Measurements from ENCODE around the gene TIMM17A. TPM values are rescaled to one million over a fixed set of nuclear protein-coding genes. Genes with fewer than 3 reads are reported as not detected.

The TIMM17A gene
- total and polyA plus RNA-seq, 2 of the 8 experiments (the other 6 are each of a cell fraction or from before 2014, with no cell fraction given): 30.3 to 57.1 TPM

DNA sequence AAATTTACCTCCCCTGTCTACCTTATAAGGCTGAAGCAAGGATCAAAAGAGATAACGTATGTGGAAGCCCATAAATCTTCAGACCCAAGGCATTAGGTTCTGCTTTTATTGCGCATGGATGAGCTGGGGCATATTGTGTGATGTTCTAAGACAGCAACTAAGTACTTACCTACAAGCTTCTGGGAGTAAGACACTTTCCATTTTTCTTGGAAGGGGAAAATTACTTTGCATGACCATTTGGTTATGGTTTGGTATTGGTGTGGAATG is 30.1 kb upstream of the TIMM17A start:
- Histone ChIP-seq H2AK5ac (ENCODE audit: low read depth, low read length) (no peak overlapping the region), H2BK15ac (ENCODE audit: low read length) (no peak overlapping the region), H3K4me3 (ENCODE audit: extremely low read depth in 1 of 4, insufficient read depth in 2 of 4, low read depth in 3 of 4, low read length in 4 of 4) (no peak overlapping the region), H3K56ac (replicated peaks; ENCODE audit: insufficient read length, low read depth, low read length) (no peak overlapping the region), H4K91ac (replicated peaks; ENCODE audit: insufficient read length, low read length) (no peak overlapping the region), H2BK12ac (ENCODE audit: low read depth, low read length) (no peak overlapping the region), H3K36me3 (ENCODE audit: control insufficient read depth in 2 of 4, insufficient read depth in 4 of 4, low read length in 3 of 4) (no peaks in the 10 kb centered on the region), H3K79me2 (ENCODE audit: control insufficient read depth in 1 of 2, insufficient read depth in 2 of 2, low read length in 2 of 2) (no peaks in the 10 kb centered on the region), H4K20me1 (replicated peaks in 1 of 2; ENCODE audit: control insufficient read depth in 1 of 2, insufficient read depth in 2 of 2, low read length in 2 of 2) (no peaks in the 10 kb centered on the region), H3K23ac (ENCODE audit: insufficient read length) (no peak overlapping the region), H3K9me3 (ENCODE audit: insufficient read depth in 2 of 2, low read depth in 1 of 2, low read length in 1 of 2) (no peaks in the 10 kb centered on the region), H2AFZ (ENCODE audit: low read length) (no peak overlapping the region), H3K14ac (ENCODE audit: insufficient read length) (no peak overlapping the region), H3K4ac (replicated peaks; ENCODE audit: insufficient read length, low read depth, low read length) (no peak overlapping the region), H4K5ac (ENCODE audit: insufficient read length, low read depth, low read length) (no peak overlapping the region), H3K27ac (ENCODE audit: low read depth, low read length) (no peak overlapping the region), H4K8ac (ENCODE audit: extremely low read depth, insufficient read depth, low read length) (no peak overlapping the region), H2BK120ac (replicated peaks; ENCODE audit: low read depth, low read length) (no peak overlapping the region), H3K4me2 (ENCODE audit: insufficient read depth in 1 of 2, low read depth in 2 of 2, low read length in 2 of 2) (no peak overlapping the region), H3K79me1 (ENCODE audit: low read depth, low read length) (no peaks in the 10 kb centered on the region), H3K27me3 (replicated peaks in 1 of 4; ENCODE audit: control insufficient read depth in 3 of 4, extremely low read depth in 1 of 4, insufficient read depth in 3 of 4, low read length in 3 of 4) (no peaks in the 10 kb centered on the region), H3K18ac (ENCODE audit: extremely low read depth, low read length) (no peak overlapping the region), H2BK20ac (ENCODE audit: low read length) (no peak overlapping the region), H2BK5ac (ENCODE audit: low read depth, low read length) (no peak overlapping the region), H3K9ac (replicated peaks in 1 of 4; ENCODE audit: extremely low read depth in 1 of 4, low read depth in 3 of 4, low read length in 3 of 4) (no peak overlapping the region), H3K4me1 (replicated peaks in 1 of 4; ENCODE audit: control insufficient read depth in 3 of 4, insufficient read depth in 4 of 4, low read length in 3 of 4) (no peaks in the 10 kb centered on the region), H3K23me2 (ENCODE audit: low read depth, low read length) (no peaks in the 10 kb centered on the region)
- ChIA-PET POLR2A (ENCODE audit: partially characterized antibody) (interaction anchor here (1.2 kb wide), 1 partner anchor 17 kb away, joined by 4 read pairs; no protein-coding TSS in a partner anchor), CTCF (ENCODE audit: partially characterized antibody) (interaction anchor here (0.7 to 1.6 kb wide), 3 partner anchors 20 to 29 kb away, joined by 3 to 5 read pairs (median 4); no protein-coding TSS in a partner anchor)
- no peak for DNase-seq (ENCODE audit: low read depth in 1 of 2, low spot score in 2 of 2)
- TF ChIP-seq SP1 (IDR thresholded peaks at IDR 0.05; ENCODE audit: low read depth, low read length) (no peak), POLR2A (IDR thresholded peaks at IDR 0.05; ENCODE audit: control extremely low read depth in 1 of 2, low read depth in 2 of 2, low read length in 2 of 2) (no peak), ZNF274 (IDR thresholded peaks at IDR 0.05; ENCODE audit: borderline replicate concordance, extremely low read depth, low read length) (no peak), SIN3A (conservative IDR thresholded peaks at IDR 0.05 in 1 of 2, IDR thresholded peaks at IDR 0.05 in 1 of 2; ENCODE audit: low read depth in 1 of 2, low read length in 2 of 2) (no peak), KDM5A (IDR thresholded peaks at IDR 0.05; ENCODE audit: low read length) (no peak), POU5F1 (IDR thresholded peaks at IDR 0.05; ENCODE audit: low read depth, low read length) (no peak), SAP30 (IDR thresholded peaks at IDR 0.05; ENCODE audit: insufficient read depth, insufficient replicate concordance, low read length) (no peak), SIX5 (IDR thresholded peaks at IDR 0.05; ENCODE audit: low read depth, low read length) (no peak), MAX (IDR thresholded peaks at IDR 0.05) (no peak), ASH2L (IDR thresholded peaks at IDR 0.05; ENCODE audit: low read length) (no peak), HDAC2 (IDR thresholded peaks at IDR 0.05; ENCODE audit: borderline replicate concordance in 1 of 2, low read depth in 2 of 2, low read length in 2 of 2) (no peak), RAD21 (IDR thresholded peaks at IDR 0.05 in 1 of 2, conservative IDR thresholded peaks at IDR 0.05 in 1 of 2; ENCODE audit: low read depth in 2 of 2, low read length in 2 of 2) (no peak), SUZ12 (IDR thresholded peaks at IDR 0.05; ENCODE audit: low read length) (no peak), BCL11A (IDR thresholded peaks at IDR 0.05; ENCODE audit: low read depth in 2 of 2, low read length in 2 of 2) (no peak), CEBPB (IDR thresholded peaks at IDR 0.05; ENCODE audit: low read depth, low read length) (no peak)
- FAIRE-seq: no peak
- WGBS, 2 experiments (ENCODE audit: extremely low coverage in 1 of 2, insufficient coverage in 1 of 2, insufficient read length in 1 of 2, insufficient replicate concordance in 2 of 2, low coverage in 1 of 2, low lambda C conversion rate in 2 of 2, missing lambda C conversion rate in 1 of 2): 90% methylated on average over 2 of the region's 2 CpGs; no CpG with 5 or more reads in 1 of the 2 experiments
